GM19239 (cell line): Measurements from ENCODE around the gene GPHA2.

ENCODE experiments used
- DNase-seq: peaks from one replicate; pipeline ENCODE4 v3.0.0; 2011; ENCODE audit warnings: low spot score; ENCODE audit not compliant: insufficient read length
- FAIRE-seq: peaks from 2 replicates; lab custom pipeline; 2011; peaks lifted over from hg19 to GRCh38; lab: Jason Lieb, UNC

Gene GPHA2

DNA sequence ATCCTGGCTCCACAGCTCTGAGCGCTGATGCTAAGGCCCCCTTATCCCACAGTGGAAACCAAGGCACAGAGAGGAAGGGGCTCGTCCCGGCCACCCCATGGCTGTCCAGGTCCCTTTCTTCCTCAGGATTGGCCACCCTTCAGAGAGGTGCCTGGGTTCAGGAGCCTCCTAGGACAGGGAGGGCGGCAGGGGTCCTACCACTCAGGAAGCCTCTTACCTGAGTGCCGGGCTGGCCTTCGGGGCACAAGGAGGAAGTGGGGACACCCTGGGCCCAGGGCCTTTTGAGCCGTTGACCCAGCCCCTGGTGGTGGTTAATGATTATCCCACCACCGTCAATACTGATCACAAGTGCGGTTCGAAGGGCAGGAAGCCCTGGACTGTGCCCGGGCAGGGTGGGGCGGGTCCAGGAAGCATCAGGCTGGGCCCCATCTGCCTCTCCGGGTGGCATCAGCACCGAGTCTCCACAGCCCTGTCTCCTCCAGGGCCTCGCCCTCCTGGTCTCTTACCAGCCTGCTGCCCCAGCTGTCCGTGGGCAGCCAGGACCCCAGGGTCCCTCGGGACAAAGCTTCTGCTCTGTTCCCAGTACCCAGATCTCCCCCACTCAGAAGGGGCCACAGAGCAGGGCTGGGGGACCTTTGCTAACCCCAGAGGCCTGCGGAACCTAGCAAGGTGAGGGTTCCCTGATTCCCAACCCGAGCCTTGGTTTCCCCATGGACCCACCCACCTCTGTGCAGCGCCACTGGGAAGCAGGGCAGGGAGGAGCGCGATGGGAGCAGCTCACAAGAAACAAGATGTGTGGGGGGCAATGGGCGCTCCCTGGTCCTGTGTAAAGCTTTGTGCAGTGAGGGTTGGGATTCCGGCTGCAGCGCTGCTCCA is 42.3 kb downstream of the GPHA2 start:
- peak; percentile 89 for FAIRE-seq
- peak; percentile 61 for DNase-seq

DNA sequence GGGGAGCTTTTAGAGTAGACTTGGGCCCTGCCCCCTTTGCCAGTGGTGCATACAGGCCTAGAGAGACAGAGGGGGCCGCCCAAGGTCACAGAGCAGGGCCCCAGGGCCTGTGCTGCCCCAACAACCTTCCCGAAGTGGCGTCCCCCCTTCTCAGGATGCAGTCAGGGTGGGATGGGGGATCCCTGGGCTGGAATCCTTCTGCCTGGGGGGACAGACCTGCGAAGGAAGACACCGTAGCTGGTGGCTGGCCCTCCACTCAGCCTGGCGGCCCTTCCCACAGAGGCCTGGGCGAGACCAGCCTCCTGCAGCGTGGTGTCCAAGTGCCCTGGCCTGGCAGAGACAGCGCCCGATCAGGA is 42.9 kb downstream of the GPHA2 start:
- no peak for FAIRE-seq

DNA sequence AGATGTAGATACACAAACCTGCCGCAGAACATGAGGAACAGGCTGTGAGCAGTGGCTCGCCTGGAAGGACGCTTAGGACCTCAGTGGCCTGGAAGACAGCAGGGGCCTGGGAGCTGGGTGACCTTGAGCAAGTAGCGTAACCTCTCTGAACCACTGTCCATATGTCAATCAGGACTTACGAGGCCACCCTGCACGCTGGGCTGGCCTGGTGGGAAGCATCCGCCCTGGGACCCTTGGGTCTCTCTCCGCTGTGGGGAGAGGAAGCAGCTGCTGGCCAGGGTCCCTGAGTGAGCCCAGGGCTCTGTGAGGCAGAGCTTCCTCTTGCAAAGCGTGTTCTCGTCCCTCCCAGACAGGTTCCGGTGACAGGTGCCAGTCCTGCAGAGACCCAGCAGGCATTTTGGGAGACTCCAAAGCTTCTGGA is 43.3 kb downstream of the GPHA2 start:
- no peak for DNase-seq

More for the DNA sequence above, 42.9 kb downstream of the GPHA2 start:
- no peak for DNase-seq

DNA sequence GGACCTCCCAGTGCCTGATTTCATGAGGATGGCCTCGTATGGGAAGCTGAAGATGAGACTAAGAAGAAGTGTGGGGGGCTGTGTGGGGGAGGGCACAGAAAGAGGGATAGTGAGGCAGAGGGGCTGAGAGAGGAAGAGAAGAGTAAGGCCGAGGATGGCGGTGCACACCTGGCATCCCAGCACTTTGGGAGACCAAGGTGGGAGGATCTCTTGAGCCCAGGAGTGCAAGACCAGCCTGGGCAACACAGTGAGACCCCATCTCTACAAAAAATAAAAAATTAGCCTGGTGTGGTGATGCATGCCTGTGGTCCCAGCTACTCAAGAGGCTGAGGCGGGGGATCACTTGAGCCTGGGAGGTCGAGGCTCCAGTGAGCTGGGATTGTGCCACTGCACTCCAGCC is 43.8 kb downstream of the GPHA2 start:
- FAIRE-seq (no peak), DNase-seq (no peak)

More for the DNA sequence above, 43.3 kb downstream of the GPHA2 start:
- no peak for FAIRE-seq

DNA sequence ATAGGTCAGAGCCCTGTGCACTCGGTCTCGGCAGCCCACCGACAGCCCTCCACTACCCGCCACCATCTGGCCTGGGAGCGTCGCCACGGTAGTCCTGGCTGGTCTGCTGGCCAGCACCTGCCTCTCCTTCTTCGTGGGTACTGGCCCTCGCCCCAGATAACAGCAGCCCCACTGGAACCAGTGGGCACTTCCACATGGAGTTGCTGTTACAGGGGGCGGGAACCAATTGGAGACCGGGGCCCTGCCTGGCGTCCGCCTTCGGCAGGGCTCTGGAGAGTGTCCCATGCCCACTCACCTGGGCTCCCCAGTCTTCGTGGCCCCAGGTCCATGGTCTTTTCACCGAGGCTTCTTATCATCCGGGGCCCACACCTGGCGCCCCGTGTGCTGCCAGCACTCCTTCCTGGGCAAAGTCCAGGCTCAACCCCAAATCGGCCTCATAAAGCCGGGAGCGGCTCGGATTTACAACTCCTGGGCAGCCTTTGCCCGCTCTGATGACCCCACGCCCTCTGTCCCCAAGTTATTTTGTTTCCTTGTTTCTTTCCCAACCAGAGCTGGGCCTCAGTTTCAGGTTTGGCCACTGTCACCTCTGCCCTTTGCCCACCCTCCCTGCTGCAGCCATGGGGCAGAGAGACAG is 44.4 kb downstream of the GPHA2 start:
- DNase-seq, result no peak
- FAIRE-seq, result no peak

DNA sequence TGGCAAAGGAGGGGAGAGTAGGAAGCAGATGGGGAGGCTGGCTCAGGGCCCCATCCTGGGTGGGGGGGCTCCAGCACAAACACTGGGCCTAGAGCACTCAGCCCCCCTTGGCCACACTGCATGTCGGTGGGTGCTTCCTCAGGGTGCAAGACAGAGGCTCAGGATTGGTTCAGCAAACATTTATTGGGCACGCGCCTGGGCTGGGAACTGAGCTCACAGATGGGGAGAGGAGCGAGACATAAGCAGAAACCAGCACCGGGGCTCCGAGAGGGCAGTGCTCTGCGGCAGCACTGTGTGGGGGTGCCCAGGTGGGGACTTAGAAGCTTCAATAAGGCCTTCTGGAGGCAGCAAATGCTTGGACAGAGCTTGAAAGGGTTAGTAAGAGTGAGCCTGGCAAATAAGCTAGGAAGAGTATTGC is 45.2 kb downstream of the GPHA2 start:
- DNase-seq (no peak), FAIRE-seq (no peak)

DNA sequence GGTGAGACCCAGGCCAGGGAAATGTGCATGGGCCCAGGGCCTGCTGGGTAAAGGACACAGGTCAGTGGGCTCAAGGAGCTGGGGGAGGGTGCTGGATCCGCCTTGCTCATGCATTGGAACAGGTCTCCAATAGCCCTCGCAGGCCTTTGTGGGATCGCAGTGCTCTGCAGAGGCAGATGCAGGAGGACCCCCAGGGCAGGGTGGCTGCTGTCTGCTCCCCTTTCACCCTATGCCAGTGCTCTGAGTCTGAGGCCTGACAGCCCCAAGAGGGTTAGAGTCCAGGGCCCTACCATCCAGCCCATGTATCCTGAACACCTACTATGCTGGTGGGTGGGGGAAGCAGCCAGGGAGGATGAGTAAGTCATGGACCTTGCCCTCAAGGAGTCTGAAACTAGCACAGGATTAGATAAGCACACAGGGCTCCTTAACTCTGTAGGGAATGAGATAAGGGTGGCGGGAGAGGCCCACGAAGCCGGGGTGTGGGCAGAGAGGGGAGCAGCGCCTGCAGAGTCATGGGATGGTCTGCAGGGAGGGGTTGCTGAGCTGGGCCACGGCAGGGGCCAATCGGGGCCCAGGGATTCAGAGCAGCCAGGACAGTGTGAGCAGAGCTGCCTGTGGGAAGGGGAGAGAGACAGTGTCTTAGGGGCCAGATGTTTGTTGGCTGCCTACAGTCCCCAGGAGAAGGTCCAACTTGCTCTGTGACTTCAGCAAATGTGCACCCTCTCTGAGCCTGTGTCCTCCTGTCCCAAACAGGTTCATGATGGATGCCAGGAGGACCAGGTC is 46.8 kb downstream of the GPHA2 start:
- FAIRE-seq, result no peak
- no peak for DNase-seq

DNA sequence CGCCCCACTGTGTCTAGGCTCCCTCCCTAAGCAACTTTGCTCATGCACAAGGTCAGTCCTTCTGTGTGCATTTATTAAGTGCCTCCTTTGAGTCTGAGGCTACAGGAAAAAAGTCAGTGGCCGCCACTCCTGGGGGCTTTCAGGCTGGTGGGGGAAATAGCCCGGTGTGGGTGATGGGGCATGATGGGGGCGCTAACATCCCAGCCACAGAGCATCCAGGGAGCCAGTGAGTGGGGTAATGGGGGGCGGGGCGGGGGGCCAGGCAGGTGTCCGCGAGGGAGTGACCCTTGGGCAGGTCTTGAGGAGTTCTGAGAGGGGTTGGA is 47.3 kb downstream of the GPHA2 start:
- FAIRE-seq, result no peak
- no peak for DNase-seq

DNA sequence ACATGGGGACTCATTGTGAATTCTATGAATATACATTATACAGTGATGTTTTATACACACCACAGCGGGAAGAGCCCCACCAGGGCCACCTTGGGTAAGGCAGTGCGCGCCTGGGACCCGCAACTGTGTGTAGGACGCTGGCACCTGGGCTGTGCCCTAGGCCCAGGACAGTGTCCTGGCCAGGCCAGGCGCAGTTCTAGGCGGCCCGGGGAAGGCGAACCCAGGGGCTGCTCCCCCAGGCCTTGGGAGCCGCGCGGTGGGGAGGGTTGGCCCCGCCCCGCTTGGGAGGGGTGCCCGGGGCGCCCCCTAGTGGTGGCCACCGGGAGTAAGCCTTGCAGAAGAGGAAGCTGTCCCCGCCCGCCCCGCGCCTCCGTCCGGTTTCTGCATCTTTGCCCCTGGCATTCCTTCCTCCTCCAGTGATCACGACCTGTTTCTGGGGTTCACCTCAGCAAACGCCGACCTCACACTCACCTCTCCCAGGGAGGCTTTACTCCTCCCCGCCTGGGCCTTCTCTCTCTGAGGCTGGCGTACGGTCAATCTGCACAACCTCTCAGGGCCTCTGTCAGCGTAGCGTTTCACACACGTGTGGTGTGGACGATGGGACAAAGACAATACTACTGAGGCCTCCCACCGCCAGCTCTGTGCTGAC is 47.8 kb downstream of the GPHA2 start:
- FAIRE-seq (peak; percentile 91), DNase-seq (peak; percentile 74)

DNA sequence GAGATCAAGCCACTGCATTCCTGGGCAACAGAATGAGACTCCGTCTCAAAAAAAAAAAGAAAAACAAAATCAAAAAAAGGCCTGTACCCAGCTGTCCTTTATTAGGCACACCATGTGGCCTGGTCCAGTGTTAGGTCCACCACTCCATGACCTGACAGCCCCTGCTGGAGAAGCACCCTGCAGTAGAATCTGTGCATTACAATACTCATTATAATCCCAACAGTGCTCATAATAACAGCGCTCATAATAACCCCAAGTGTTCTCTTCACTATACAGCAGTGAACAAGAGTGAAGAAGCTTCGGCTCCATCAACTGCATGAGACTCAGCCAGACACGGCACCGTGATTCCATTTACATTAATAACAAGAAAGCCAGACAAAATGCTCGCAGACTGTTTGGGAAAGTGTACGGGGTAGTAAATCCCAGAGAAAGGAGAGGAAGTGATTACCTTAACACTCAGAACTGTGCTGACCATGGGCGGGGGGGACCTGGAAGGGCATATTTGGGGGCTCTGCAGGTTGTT is 48.4 kb downstream of the GPHA2 start:
- no peak for FAIRE-seq
- no peak for DNase-seq

DNA sequence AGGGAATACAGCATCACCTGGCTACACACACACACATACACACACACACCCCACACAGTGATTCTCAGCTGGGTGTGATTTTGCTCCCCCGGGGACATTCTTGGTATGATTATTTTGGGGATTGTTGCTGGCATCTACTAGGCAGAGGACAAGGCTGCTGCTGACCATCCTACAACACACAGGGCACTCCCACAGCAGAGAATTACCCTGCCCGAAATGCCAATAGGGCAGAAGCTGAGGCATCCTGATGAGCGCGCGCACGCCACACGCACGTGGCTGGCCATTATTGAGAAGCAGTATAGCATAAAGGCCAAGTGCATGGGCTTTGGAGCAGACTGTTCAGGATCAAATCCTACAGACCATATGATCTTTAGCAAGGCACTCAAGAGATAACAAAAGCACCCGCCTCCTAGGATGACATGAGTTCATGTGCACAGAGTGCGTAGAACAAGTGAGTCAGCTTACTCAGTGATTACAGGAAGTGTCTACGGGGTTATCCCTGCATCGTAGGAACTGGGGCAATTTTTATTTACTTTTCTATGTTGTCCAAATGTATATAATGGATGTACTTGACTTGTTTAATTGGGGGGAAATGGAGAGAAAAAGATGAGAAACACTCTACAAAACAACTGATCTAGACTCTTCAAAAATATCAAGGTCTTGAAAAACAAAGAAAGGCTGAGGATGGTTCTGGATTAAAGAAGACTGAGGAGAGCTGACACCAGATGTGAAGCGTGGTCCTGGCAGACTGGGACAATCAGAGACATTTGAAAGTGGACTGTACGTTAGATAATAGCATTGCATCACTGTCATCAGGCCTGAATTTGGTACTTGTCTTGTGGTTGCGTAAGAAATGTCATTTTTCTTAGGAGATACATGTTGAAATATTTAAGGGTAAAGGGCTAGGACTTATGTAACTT is 50.1 kb downstream of the GPHA2 start:
- FAIRE-seq, result no peak
- DNase-seq, result no peak
